Measurements from ENCODE around the gene SLC35A5. TPM values are rescaled to one million over a fixed set of nuclear protein-coding genes. Genes with fewer than 3 reads are reported as not detected.

Gene SLC35A5
- total and polyA plus RNA-seq, 2 of the 4 experiments (the other 2 are of a cell fraction) = 19.5 to 25.6 TPM

DNA sequence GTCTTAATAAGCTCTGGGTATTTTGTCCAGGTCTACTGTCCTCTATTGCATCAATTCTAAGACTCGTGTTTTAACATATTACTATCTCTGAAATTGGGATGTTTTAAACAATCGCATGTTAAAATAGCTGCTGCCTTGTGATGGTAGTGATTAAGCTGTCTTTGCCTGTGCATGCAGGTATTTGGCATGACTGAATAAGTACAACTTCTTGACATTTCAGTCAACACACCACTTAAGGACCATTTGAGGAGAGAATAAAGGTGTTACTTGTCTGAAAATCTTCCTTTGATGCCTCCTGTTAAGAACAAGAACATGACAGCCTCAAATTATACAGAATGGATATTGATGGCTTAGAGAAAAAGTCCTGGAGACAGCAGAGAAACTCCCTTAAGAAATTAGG is 33.0 kb downstream of the SLC35A5 start:
- Histone ChIP-seq H3K4me1 (ENCODE audit: control insufficient read depth, insufficient read depth, low read length) (no peaks in the 10 kb centered on the region), H3K14ac (replicated peaks; ENCODE audit: low read depth, low read length) (no peak overlapping the region), H4K20me1 (ENCODE audit: insufficient read depth, low read length) (no peaks in the 10 kb centered on the region), H2BK5ac (ENCODE audit: low read depth, low read length, poor library complexity, severe bottlenecking) (no peak overlapping the region), H3K79me1 (ENCODE audit: low read depth in 1 of 2, low read length in 2 of 2) (no peaks in the 10 kb centered on the region), H3K9me3 (ENCODE audit: control insufficient read depth, insufficient read depth, low read length) (no peaks in the 10 kb centered on the region), H4K5ac (ENCODE audit: low read depth, low read length) (no peak overlapping the region), H2AFZ (replicated peaks; ENCODE audit: low read length, poor library complexity) (no peak overlapping the region), H2BK15ac (ENCODE audit: low read depth, low read length) (no peak overlapping the region), H3K27me3 (ENCODE audit: control insufficient read depth, insufficient read depth, low read length) (no peaks in the 10 kb centered on the region), H3K27ac (ENCODE audit: insufficient read depth, low read length) (no peak overlapping the region), H3K4ac (ENCODE audit: low read depth, low read length) (no peak overlapping the region), H3K9me1 (ENCODE audit: insufficient read depth, low read length) (peaks cover 4% of the 10 kb centered on the region; the same call in 1 of the 2 replicates), H3K4me3 (ENCODE audit: insufficient read depth, low read depth, low read length) (no peak overlapping the region), H2BK120ac (ENCODE audit: low read depth, low read length) (no peak overlapping the region), H3K36me3 (ENCODE audit: control insufficient read depth, insufficient read depth, low read length) (peaks cover 4% of the 10 kb centered on the region; the same call in 1 of the 2 replicates), H2AK9ac (replicated peaks; ENCODE audit: low read depth, low read length, poor library complexity) (no peak overlapping the region), H3K23ac (ENCODE audit: low read depth, low read length) (no peak overlapping the region), H3K18ac (ENCODE audit: low read depth, low read length) (no peak overlapping the region), H3K4me2 (ENCODE audit: low read depth, low read length) (no peak overlapping the region), H2AK5ac (ENCODE audit: low read depth, low read length) (no peak overlapping the region), H4K91ac (ENCODE audit: insufficient read depth, low read depth, low read length) (no peak overlapping the region), H3K9ac (ENCODE audit: low read depth, low read length) (no peak overlapping the region), H2BK20ac (ENCODE audit: low read depth, low read length) (no peak overlapping the region), H3K56ac (ENCODE audit: extremely low read depth, insufficient read depth, low read length) (no peak overlapping the region), H4K8ac (ENCODE audit: low read depth in 2 of 2, low read length in 2 of 2) (no peak overlapping the region)
- TF ChIP-seq, protein P1, sequence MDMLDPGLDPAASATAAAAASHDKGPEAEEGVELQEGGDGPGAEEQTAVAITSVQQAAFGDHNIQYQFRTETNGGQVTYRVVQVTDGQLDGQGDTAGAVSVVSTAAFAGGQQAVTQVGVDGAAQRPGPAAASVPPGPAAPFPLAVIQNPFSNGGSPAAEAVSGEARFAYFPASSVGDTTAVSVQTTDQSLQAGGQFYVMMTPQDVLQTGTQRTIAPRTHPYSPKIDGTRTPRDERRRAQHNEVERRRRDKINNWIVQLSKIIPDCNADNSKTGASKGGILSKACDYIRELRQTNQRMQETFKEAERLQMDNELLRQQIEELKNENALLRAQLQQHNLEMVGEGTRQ (IDR thresholded peaks at IDR 0.05; ENCODE audit: low read depth, low read length) = no peak
- TF ChIP-seq MXI1 (IDR thresholded peaks at IDR 0.05; ENCODE audit: borderline replicate concordance, low read depth, low read length) = no peak
- TF ChIP-seq BHLHE40 (IDR thresholded peaks at IDR 0.05; ENCODE audit: low read depth, low read length) = no peak
- no peak for TF ChIP-seq NFE2L2 (IDR thresholded peaks at IDR 0.05; ENCODE audit: low read depth, low read length)
- no peak for TF ChIP-seq RFX5 (IDR thresholded peaks at IDR 0.05; ENCODE audit: low read depth, low read length)
- no peak for TF ChIP-seq CEBPB (IDR thresholded peaks at IDR 0.05; ENCODE audit: low read depth, low read length)
- TF ChIP-seq RAD21 (IDR thresholded peaks at IDR 0.05; ENCODE audit: low read length) = no peak
- no peak for TF ChIP-seq CHD1 (IDR thresholded peaks at IDR 0.05; ENCODE audit: low read depth, low read length)
- no peak for TF ChIP-seq POLR2A (IDR thresholded peaks at IDR 0.05; ENCODE audit: low read depth, low read length)
- TF ChIP-seq FOS (IDR thresholded peaks at IDR 0.05; ENCODE audit: low read depth, low read length) = no peak
- TF ChIP-seq SMC3 (IDR thresholded peaks at IDR 0.05; ENCODE audit: low read depth, low read length) = no peak
- TF ChIP-seq MAFK (IDR thresholded peaks at IDR 0.05; ENCODE audit: low read depth, low read length) = no peak
- TF ChIP-seq, protein P2, sequence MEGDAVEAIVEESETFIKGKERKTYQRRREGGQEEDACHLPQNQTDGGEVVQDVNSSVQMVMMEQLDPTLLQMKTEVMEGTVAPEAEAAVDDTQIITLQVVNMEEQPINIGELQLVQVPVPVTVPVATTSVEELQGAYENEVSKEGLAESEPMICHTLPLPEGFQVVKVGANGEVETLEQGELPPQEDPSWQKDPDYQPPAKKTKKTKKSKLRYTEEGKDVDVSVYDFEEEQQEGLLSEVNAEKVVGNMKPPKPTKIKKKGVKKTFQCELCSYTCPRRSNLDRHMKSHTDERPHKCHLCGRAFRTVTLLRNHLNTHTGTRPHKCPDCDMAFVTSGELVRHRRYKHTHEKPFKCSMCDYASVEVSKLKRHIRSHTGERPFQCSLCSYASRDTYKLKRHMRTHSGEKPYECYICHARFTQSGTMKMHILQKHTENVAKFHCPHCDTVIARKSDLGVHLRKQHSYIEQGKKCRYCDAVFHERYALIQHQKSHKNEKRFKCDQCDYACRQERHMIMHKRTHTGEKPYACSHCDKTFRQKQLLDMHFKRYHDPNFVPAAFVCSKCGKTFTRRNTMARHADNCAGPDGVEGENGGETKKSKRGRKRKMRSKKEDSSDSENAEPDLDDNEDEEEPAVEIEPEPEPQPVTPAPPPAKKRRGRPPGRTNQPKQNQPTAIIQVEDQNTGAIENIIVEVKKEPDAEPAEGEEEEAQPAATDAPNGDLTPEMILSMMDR (conservative IDR thresholded peaks at IDR 0.05; ENCODE audit: low read depth, low read length) = no peak
- CTCF ChIA-PET = no interaction called here
- POLR2A ChIA-PET (ENCODE audit: unreplicated experiment) = no interaction called here
- intact Hi-C loops (cut with micrococcal nuclease) (no loop called here), dilution Hi-C loops (cut with HindIII; ENCODE audit: low sequenced_read_pairs, unreplicated experiment) (loop anchor here (25.0 kb wide), 1 partner anchor 392 kb away; the partner anchor contains the start of genes CD200R1 and GTPBP8), in situ Hi-C loops (cut with MboI; ENCODE audit: low sequenced_read_pairs) (no loop called here)
- no peak for DNase-seq
- no TSS peak for BruUV-seq (replicated peaks)
- ATAC-seq (ENCODE audit: low read depth) = no peak
- no CpG with 5 or more reads among the region's 2 CpGs for WGBS, 2 experiments (ENCODE audit: extremely low coverage in 2 of 2, insufficient read length in 1 of 2)

All from IMR-90 (cell line).